ENCODE data around the gene RAD18.

RAD18 gene

DNA sequence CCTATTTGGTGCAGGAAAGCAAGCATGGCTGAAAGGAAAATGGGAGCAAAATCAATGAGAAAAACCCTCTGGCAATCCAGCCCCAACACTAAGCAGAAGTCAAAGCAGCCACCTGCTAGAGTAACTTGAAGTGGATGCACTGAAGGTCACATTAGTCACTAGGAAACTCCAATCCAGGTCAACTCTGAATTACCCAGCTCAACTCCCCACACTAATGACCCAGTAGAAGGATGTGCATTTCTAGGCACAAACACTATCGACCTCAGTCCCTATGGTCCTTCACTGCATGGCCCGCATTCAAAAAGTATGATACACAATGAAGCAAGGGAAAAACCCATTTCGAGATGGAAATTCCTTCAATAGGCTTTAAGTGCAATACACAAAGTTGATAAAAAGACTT lies 80.6 kb downstream of the RAD18 start:
- H3K4me3 ChIP-seq (ENCODE audit: low read length), result no peak overlapping the region
- DNase-seq (ENCODE audit: low read depth), result no peak
- TF ChIP-seq, protein P1, sequence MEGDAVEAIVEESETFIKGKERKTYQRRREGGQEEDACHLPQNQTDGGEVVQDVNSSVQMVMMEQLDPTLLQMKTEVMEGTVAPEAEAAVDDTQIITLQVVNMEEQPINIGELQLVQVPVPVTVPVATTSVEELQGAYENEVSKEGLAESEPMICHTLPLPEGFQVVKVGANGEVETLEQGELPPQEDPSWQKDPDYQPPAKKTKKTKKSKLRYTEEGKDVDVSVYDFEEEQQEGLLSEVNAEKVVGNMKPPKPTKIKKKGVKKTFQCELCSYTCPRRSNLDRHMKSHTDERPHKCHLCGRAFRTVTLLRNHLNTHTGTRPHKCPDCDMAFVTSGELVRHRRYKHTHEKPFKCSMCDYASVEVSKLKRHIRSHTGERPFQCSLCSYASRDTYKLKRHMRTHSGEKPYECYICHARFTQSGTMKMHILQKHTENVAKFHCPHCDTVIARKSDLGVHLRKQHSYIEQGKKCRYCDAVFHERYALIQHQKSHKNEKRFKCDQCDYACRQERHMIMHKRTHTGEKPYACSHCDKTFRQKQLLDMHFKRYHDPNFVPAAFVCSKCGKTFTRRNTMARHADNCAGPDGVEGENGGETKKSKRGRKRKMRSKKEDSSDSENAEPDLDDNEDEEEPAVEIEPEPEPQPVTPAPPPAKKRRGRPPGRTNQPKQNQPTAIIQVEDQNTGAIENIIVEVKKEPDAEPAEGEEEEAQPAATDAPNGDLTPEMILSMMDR (conservative IDR thresholded peaks at IDR 0.05; ENCODE audit: low read depth, low read length), result no peak

DNA sequence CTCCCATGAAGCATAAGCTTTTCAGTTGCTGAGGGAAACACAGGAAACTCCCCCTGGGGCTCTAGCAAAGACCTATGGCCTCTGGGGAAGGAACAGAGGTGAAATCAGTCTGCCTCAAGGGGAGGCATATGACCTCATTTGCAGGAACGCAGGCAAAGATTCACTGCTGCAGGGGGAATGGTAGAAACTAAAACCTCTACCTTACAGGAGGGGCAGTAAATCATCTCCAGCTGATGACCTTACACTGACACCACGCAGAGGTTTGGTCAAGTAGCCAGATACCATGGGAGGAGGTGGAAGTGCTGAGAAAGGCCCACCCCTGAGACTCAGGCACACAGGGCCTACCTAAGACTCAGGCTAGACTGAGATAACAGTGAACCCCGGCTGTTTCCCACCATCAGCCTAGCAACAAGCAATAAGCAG lies 81.1 kb downstream of the RAD18 start:
- DNase-seq (ENCODE audit: low read depth), result no peak
- H3K4me3 ChIP-seq (ENCODE audit: low read length), result no peak overlapping the region
- TF ChIP-seq, protein P1 (conservative IDR thresholded peaks at IDR 0.05; ENCODE audit: low read depth, low read length), result no peak

DNA sequence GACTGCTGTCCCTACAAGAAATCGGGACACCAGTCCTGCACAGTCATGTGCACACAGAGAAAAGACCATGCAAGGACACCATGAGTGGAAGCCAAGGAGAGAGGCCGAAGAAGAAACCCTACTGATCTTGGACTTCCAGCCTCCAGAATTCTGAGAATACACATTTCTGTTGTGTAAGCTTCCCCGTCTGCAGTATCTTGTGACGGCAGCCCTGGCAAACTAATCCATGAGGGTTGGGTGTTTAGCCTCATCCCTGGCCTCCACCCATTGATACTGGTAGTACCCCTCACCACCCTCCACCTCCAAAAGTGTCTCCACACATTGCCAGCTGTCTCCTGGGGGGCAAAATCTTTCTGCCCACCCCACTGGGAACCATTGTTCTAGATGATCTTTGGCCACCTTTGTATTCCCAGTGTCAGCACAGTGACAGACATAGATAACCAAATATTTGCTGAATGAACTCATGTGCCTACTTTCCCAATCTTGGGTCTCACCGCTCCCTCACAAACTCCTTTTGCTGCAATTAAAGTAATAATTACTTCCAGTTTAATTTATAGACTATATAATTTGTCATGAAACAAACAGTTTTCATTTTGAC lies 83.8 kb downstream of the RAD18 start:
- H3K4me3 ChIP-seq (ENCODE audit: low read length), result no peak overlapping the region
- no peak for DNase-seq (ENCODE audit: low read depth)
- TF ChIP-seq, protein P1 (conservative IDR thresholded peaks at IDR 0.05; ENCODE audit: low read depth, low read length), result no peak

DNA sequence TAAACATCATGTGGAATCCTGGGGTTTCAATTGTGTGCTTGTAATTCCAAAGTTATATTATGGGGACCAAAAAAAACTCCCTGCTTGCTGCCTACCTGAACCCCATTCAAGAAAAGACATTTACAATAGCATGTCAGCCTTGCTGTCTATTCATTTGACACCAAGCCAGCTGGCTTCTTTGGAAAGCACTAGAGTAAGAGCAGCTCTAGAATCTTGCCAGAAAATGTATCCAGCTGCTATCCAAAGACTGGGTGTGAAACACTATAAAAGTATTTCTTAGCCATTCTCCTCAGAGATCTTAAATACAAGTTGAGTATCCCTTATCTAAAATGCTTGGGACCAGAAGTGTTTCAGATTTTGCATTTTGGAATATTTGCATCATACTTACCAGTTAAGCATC lies 87.4 kb downstream of the RAD18 start:
- no peak overlapping the region for H3K4me3 ChIP-seq (ENCODE audit: low read length)
- DNase-seq (ENCODE audit: low read depth), result no peak
- TF ChIP-seq, protein P1 (conservative IDR thresholded peaks at IDR 0.05; ENCODE audit: low read depth, low read length), result no peak

DNA sequence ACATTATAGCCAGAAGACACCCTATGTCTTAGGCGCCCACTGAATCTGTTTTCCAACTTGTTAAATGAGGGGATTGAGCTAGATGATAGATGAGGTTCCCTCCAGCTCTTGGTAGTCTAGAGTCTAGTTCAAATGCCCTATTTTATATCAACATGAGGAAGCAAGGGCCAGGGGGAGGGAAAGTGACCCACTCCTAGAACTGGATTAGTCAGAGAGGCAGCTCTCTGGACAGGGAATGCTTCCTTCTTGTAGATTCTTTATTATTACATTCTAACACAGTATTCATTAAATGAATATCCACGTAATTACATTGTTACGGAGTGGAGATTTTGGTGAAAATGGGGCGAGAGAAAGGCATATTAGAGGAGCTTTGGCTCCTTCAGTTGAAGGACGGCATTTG lies 89.5 kb downstream of the RAD18 start:
- DNase-seq (ENCODE audit: low read depth), result no peak
- H3K4me3 ChIP-seq (ENCODE audit: low read length), result no peak overlapping the region
- TF ChIP-seq, protein P1 (conservative IDR thresholded peaks at IDR 0.05; ENCODE audit: low read depth, low read length), result no peak

DNA sequence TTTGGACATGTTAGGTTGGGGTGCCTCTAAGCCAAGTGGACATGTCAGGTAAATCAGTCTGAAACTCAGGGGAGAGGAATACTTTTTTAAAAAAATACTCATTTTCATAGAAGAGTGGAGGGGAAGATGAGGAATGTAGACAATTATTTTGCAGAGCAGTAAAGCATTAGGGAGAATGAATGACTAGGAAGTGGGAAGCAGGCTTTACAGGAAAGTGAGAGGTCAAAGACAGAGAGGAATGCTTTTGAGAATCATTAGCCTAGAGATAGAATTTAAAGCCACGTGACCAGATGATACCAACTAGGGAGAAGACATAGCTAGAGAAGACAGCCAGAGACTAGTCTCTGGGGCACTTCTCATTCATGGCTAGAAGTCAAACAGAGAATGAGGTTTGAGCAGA lies 91.0 kb downstream of the RAD18 start:
- DNase-seq (ENCODE audit: low read depth), result no peak
- H3K4me3 ChIP-seq (ENCODE audit: low read length), result no peak overlapping the region
- TF ChIP-seq, protein P1 (conservative IDR thresholded peaks at IDR 0.05; ENCODE audit: low read depth, low read length), result no peak

DNA sequence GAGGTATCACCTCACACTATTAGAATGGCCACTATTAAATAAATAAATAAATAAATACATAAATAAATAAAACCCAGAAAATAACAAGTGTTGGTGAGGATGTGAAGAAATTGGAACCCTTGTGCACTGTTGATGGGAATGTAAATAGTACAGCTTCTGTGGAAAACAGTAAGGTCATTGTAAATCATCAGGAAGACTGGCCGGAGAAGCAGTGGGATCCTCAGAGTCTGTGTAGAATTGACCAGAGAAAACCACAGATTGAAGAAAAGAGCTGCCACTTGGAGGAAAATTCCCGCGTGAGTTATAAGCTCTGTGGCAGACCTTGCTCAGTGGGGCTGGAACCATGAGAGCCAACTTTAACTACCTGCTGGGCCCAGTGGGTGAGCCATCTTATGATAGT lies 92.0 kb downstream of the RAD18 start:
- H3K4me3 ChIP-seq (ENCODE audit: low read length), result no peak overlapping the region
- no peak for DNase-seq (ENCODE audit: low read depth)
- TF ChIP-seq, protein P1 (conservative IDR thresholded peaks at IDR 0.05; ENCODE audit: low read depth, low read length), result no peak

Measured in retinal pigment epithelial cell (primary cell).